Measurements from ENCODE around the gene FZD4.

GRCh38 chr11:86987679-86988078 is 32.5 kb upstream of the FZD4 start:
- TF ChIP-seq POLR2AphosphoS5 (IDR thresholded peaks at IDR 0.05; ENCODE audit: low read depth, low read length), result no peak
- no peak for TF ChIP-seq TAF1 (IDR thresholded peaks at IDR 0.05; ENCODE audit: borderline replicate concordance, insufficient read depth, low read length)
- TF ChIP-seq REST (IDR thresholded peaks at IDR 0.05; ENCODE audit: insufficient read depth in 1 of 2, low read depth in 2 of 2, low read length in 2 of 2), result no peak
- TF ChIP-seq FOXP2 (optimal IDR thresholded peaks at IDR 0.05; ENCODE audit: borderline replicate concordance, extremely low read depth, extremely low read length, insufficient read depth), result no peak
